ENCODE measurements around the gene PADI1. TPM values are rescaled to one million over a fixed set of nuclear protein-coding genes. Genes with fewer than 3 reads are reported as not detected.

The PADI1 gene
- polyA plus RNA-seq, 1 donor from 2014 or later: 0.66 TPM

DNA sequence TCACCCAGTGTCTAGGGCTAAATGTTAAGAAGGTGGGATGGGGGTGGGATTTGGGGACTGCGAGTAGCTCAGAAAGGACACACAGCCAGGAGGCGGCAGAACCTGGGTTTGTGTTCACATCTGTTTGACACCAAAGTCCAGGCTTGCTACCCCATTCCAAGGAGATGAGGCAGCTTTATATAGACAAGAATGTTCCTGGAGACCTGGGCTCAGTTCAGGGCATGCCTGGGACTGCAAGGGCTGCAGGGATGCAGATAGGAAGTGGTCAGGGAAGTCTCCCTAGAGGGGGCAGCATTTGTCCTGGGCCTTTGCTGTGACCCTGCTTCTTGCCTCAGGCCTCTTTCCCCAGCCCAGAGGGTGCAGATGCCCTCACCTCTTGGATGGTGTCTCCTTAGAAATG lies 60.2 kb downstream of the PADI1 start:
- Histone ChIP-seq H3F3A (ENCODE audit: insufficient read depth, low read length, poor library complexity, severe bottlenecking) (no peaks in the 10 kb centered on the region), H3K4me3 (ENCODE audit: low read length) (no peak overlapping the region), H3K9me2 (ENCODE audit: insufficient read depth, low read length) (no peaks in the 10 kb centered on the region), H3K27me3 (ENCODE audit: insufficient read depth, low read depth, low read length) (no peaks in the 10 kb centered on the region), H2AFZ (ENCODE audit: low read depth, low read length) (no peak overlapping the region), H3K9ac (ENCODE audit: low read length) (no peak overlapping the region), H3K79me2 (replicated peaks; ENCODE audit: insufficient read depth, low read length) (no peaks in the 10 kb centered on the region), H3K27ac (ENCODE audit: low read length) (no peak overlapping the region), H4K20me1 (ENCODE audit: insufficient read depth) (no peaks in the 10 kb centered on the region), H3K36me3 (ENCODE audit: insufficient read depth, low read length) (no peaks in the 10 kb centered on the region), H3K4me2 (ENCODE audit: low read length) (no peak overlapping the region), H3K9me3 (ENCODE audit: low read length) (no peaks in the 10 kb centered on the region)
- TF ChIP-seq EP300 (conservative IDR thresholded peaks at IDR 0.05; ENCODE audit: poor library complexity, severe bottlenecking) (no peak), SMC3 (conservative IDR thresholded peaks at IDR 0.05; ENCODE audit: poor library complexity) (no peak), RAD21 (conservative IDR thresholded peaks at IDR 0.05) (no peak)

- no peaks in the 10 kb centered on the region for H3K9me3 ChIP-seq (ENCODE audit: low read length)
- H3K79me2 ChIP-seq (replicated peaks; ENCODE audit: insufficient read depth, low read length): no peaks in the 10 kb centered on the region
- H3F3A ChIP-seq (ENCODE audit: insufficient read depth, low read length, poor library complexity, severe bottlenecking): no peaks in the 10 kb centered on the region
- TF ChIP-seq REST (IDR thresholded peaks at IDR 0.05; ENCODE audit: borderline replicate concordance) (no peak), EP300 (conservative IDR thresholded peaks at IDR 0.05; ENCODE audit: poor library complexity, severe bottlenecking) (no peak), RAD21 (conservative IDR thresholded peaks at IDR 0.05) (no peak), MXI1 (conservative IDR thresholded peaks at IDR 0.05; ENCODE audit: poor library complexity, severe bottlenecking) (no peak), POLR2AphosphoS5 (IDR thresholded peaks at IDR 0.05) (no peak), TAF1 (IDR thresholded peaks at IDR 0.05; ENCODE audit: low read depth) (no peak), SMC3 (conservative IDR thresholded peaks at IDR 0.05; ENCODE audit: poor library complexity) (no peak), EZH2 (IDR thresholded peaks at IDR 0.05; ENCODE audit: borderline replicate concordance, insufficient read depth, low read length, poor library complexity, severe bottlenecking) (no peak)
- TF ChIP-seq, protein P1, sequence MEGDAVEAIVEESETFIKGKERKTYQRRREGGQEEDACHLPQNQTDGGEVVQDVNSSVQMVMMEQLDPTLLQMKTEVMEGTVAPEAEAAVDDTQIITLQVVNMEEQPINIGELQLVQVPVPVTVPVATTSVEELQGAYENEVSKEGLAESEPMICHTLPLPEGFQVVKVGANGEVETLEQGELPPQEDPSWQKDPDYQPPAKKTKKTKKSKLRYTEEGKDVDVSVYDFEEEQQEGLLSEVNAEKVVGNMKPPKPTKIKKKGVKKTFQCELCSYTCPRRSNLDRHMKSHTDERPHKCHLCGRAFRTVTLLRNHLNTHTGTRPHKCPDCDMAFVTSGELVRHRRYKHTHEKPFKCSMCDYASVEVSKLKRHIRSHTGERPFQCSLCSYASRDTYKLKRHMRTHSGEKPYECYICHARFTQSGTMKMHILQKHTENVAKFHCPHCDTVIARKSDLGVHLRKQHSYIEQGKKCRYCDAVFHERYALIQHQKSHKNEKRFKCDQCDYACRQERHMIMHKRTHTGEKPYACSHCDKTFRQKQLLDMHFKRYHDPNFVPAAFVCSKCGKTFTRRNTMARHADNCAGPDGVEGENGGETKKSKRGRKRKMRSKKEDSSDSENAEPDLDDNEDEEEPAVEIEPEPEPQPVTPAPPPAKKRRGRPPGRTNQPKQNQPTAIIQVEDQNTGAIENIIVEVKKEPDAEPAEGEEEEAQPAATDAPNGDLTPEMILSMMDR (IDR thresholded peaks at IDR 0.05; ENCODE audit: poor library complexity, severe bottlenecking): no peak
- H2AFZ ChIP-seq (ENCODE audit: low read depth, low read length): no peak overlapping the region
- H3K4me3 ChIP-seq (ENCODE audit: low read length): no peak overlapping the region
- no peak overlapping the region for H3K4me2 ChIP-seq (ENCODE audit: low read length)
- H3K27me3 ChIP-seq (ENCODE audit: insufficient read depth, low read depth, low read length): no peaks in the 10 kb centered on the region
- no peak overlapping the region for H3K27ac ChIP-seq (ENCODE audit: low read length)
- no peaks in the 10 kb centered on the region for H4K20me1 ChIP-seq (ENCODE audit: insufficient read depth)
- H3K9ac ChIP-seq (ENCODE audit: low read length): no peak overlapping the region
- H3K9me2 ChIP-seq (ENCODE audit: insufficient read depth, low read length): no peaks in the 10 kb centered on the region
- H3K36me3 ChIP-seq (ENCODE audit: insufficient read depth, low read length): no peaks in the 10 kb centered on the region
Observed at GRCh38 chr1:17265950-17266349, 61.0 kb downstream of the PADI1 start.

All from neural cell (in vitro differentiated cells).